ENCODE measurements around the gene PTK7. TPM values are rescaled to one million over a fixed set of nuclear protein-coding genes. Genes with fewer than 3 reads are reported as not detected.
A peak's percentile ranks its signal among the peaks of the same experiment; 100 is the strongest.

The PTK7 gene
- total and polyA plus RNA-seq, 2 donors (not counting 1 experiment from before 2014, with no cell fraction given): not detected

DNA sequence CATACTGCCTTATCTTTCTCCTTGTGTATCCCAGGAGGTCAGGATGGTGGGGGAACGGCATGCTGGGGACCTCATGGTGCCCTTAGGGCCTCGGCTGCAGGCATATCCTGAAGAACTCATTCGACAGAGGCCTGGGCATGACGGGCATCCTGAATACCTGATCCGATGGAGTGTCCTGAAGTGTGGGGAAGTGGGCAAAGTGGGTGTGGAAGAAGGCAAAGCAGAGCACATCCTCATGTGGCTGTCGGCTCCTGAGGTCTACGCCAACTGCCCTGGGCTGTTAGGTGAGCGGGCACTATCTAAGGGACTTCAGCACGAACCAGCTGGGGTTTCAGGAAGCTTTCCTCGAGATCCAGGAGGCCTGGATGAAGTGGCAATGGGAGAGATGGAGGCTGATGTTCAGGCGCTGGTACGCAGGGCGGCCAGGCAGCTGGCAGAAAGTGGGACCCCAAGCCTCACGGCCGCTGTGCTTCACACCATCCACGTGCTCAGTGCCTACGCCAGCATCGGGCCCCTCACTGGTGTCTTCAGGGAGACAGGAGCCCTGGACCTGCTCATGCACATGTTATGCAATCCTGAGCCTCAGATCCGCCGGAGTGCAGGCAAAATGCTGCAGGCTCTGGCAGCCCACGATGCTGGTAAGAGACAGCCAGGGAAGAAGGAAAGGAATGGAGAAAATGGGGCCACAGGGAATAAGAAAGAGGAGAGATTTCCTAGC, 108.3 kb downstream of the PTK7 start:
- DNase-seq: no peak
- Histone ChIP-seq H3K4me3 (ENCODE audit: control extremely low read depth in 1 of 5, extremely low read depth in 1 of 5, insufficient read depth in 1 of 5, low read depth in 2 of 5, low read length in 4 of 5) (no peak overlapping the region), H4K20me1 (ENCODE audit: control insufficient read depth, insufficient read depth, low read length, poor library complexity, severe bottlenecking) (no peaks in the 10 kb centered on the region), H3K36me3 (replicated peaks in 1 of 2; ENCODE audit: control extremely low read depth in 1 of 2, control insufficient read depth in 1 of 2, extremely low read depth in 1 of 2, insufficient read depth in 2 of 2, low read length in 1 of 2) (peaks cover 6 to 47% of the 10 kb centered on the region in 2 experiments), H3K79me2 (ENCODE audit: control insufficient read depth, insufficient read depth, low read length) (peaks cover 65% of the 10 kb centered on the region), H2AFZ (ENCODE audit: insufficient read depth, low read depth, low read length, poor library complexity, severe bottlenecking) (no peak overlapping the region), H3K4me1 (ENCODE audit: control insufficient read depth in 2 of 2, insufficient read depth in 2 of 2, low read length in 2 of 2) (peaks cover 20% of the 10 kb centered on the region in 2 donors), H3K4me2 (replicated peaks; ENCODE audit: low read depth, low read length, poor library complexity, severe bottlenecking) (no peak overlapping the region), H3K9me3 (ENCODE audit: control extremely low read depth in 1 of 3, control insufficient read depth in 2 of 3, insufficient read depth in 1 of 3, low read length in 2 of 3) (no peaks in the 10 kb centered on the region), H3K9ac (ENCODE audit: low read length) (no peak overlapping the region), H3K27ac (ENCODE audit: low read length in 2 of 2) (no peak overlapping the region), H3K27me3 (replicated peaks in 1 of 4; ENCODE audit: control extremely low read depth in 1 of 4, control insufficient read depth in 3 of 4, insufficient read depth in 4 of 4, low read length in 3 of 4) (no peaks in the 10 kb centered on the region)
- Mint-ChIP-seq H3K27me3 (no peaks in the 10 kb centered on the region), H3K9me3 (ENCODE audit: insufficient read depth) (no peaks in the 10 kb centered on the region), H3K4me3 (peak overlapping the region; percentile 44), H3K4me1 (peaks cover 38% of the 10 kb centered on the region), H3K27ac (peak overlapping the region; percentile 26)
- TF ChIP-seq, protein P1, sequence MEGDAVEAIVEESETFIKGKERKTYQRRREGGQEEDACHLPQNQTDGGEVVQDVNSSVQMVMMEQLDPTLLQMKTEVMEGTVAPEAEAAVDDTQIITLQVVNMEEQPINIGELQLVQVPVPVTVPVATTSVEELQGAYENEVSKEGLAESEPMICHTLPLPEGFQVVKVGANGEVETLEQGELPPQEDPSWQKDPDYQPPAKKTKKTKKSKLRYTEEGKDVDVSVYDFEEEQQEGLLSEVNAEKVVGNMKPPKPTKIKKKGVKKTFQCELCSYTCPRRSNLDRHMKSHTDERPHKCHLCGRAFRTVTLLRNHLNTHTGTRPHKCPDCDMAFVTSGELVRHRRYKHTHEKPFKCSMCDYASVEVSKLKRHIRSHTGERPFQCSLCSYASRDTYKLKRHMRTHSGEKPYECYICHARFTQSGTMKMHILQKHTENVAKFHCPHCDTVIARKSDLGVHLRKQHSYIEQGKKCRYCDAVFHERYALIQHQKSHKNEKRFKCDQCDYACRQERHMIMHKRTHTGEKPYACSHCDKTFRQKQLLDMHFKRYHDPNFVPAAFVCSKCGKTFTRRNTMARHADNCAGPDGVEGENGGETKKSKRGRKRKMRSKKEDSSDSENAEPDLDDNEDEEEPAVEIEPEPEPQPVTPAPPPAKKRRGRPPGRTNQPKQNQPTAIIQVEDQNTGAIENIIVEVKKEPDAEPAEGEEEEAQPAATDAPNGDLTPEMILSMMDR (IDR thresholded peaks at IDR 0.05): no peak
- TF ChIP-seq EZH2 (IDR thresholded peaks at IDR 0.05; ENCODE audit: borderline replicate concordance, insufficient read depth, low read depth, low read length, poor library complexity, severe bottlenecking): no peak
- intact Hi-C loops (cut with micrococcal nuclease): no loop called here
- 98% methylated on average over 20 of the region's 21 CpGs for WGBS (ENCODE audit: insufficient coverage)
- POLR2A ChIA-PET: interaction anchor here (0.6 kb wide), 1 partner anchor 11 kb away, joined by 3 read pairs; no protein-coding TSS in a partner anchor
- CTCF ChIA-PET: no interaction called here
- no peak for ATAC-seq (ENCODE audit: low read depth)

DNA sequence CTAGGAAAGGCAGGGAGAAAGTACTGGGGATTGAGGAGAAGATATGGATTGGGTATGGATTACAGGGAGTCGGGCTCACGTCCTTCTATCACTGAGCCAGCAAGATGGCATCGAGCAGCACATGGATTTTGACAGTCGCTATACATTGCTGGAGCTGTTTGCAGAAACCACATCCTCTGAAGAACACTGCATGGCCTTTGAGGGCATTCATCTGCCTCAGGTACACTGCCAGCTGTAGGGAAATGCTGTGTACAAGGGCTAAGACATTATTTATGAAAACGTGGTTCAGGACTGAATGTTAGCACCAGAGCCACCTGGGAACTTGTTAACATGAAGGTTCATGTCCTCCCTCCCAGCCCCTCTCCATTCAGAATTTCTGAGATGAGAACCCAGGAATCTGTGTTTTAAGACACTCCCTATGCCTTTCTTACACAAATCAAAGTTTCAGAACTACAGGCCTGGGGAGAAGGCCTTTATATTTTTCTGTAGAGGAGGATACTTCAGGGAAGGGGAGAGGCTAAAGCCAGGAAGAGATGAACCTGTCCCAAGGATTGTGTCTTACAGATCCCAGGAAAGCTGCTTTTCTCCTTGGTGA, 109.4 kb downstream of the PTK7 start:
- ChIA-PET POLR2A (no interaction called here), CTCF (no interaction called here)
- H3K9ac ChIP-seq (ENCODE audit: low read length): no peak overlapping the region
- TF ChIP-seq EZH2 (IDR thresholded peaks at IDR 0.05; ENCODE audit: borderline replicate concordance, insufficient read depth, low read depth, low read length, poor library complexity, severe bottlenecking): no peak
- TF ChIP-seq, protein P1 (IDR thresholded peaks at IDR 0.05): no peak
- intact Hi-C loops (cut with micrococcal nuclease): no loop called here
- Mint-ChIP-seq H3K27me3 (no peaks in the 10 kb centered on the region), H3K4me1 (peaks cover 38% of the 10 kb centered on the region), H3K27ac (no peak overlapping the region), H3K9me3 (ENCODE audit: insufficient read depth) (no peaks in the 10 kb centered on the region), H3K4me3 (no peak overlapping the region)
- peaks cover 64% of the 10 kb centered on the region for H3K79me2 ChIP-seq (ENCODE audit: control insufficient read depth, insufficient read depth, low read length)
- H3K9me3 ChIP-seq (ENCODE audit: control extremely low read depth in 1 of 3, control insufficient read depth in 2 of 3, insufficient read depth in 1 of 3, low read length in 2 of 3): no peaks in the 10 kb centered on the region
- no peaks in the 10 kb centered on the region for H4K20me1 ChIP-seq (ENCODE audit: control insufficient read depth, insufficient read depth, low read length, poor library complexity, severe bottlenecking)
- ATAC-seq (ENCODE audit: low read depth) (no peak), DNase-seq (no peak)
- peaks cover 6 to 43% of the 10 kb centered on the region in 2 experiments for H3K36me3 ChIP-seq (replicated peaks in 1 of 2; ENCODE audit: control extremely low read depth in 1 of 2, control insufficient read depth in 1 of 2, extremely low read depth in 1 of 2, insufficient read depth in 2 of 2, low read length in 1 of 2)
- no peak overlapping the region for H3K4me2 ChIP-seq (replicated peaks; ENCODE audit: low read depth, low read length, poor library complexity, severe bottlenecking)
- H3K27ac ChIP-seq (ENCODE audit: low read length in 2 of 2): no peak overlapping the region
- 84% methylated on average over 4 of the region's 5 CpGs for WGBS (ENCODE audit: insufficient coverage)
- no peak overlapping the region for H2AFZ ChIP-seq (ENCODE audit: insufficient read depth, low read depth, low read length, poor library complexity, severe bottlenecking)
- H3K4me3 ChIP-seq (ENCODE audit: control extremely low read depth in 1 of 5, extremely low read depth in 1 of 5, insufficient read depth in 1 of 5, low read depth in 2 of 5, low read length in 4 of 5): no peak overlapping the region
- peaks cover 20% of the 10 kb centered on the region in 2 donors for H3K4me1 ChIP-seq (ENCODE audit: control insufficient read depth in 2 of 2, insufficient read depth in 2 of 2, low read length in 2 of 2)
- H3K27me3 ChIP-seq (replicated peaks in 1 of 4; ENCODE audit: control extremely low read depth in 1 of 4, control insufficient read depth in 3 of 4, insufficient read depth in 4 of 4, low read length in 3 of 4): no peaks in the 10 kb centered on the region
